ENCODE data around the gene TTN.

TTN gene

DNA sequence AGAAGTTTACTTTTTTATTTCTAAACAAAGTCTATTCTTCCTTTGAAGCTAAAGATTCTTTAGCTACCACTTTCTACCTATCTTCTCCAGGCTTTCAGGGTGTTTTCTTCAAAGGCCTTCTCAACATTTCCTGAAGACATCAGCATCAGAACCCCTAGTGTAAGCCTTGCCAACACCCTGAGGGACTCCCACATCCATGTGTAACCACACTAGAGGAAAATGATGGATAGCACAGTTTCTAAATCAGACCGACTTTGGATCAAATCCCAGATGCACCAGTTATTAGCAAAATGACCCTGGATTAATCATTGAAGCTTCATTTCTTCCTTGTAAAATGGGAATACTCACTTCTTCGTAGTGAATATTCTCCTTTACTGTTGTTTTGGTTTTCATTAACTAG lies 4.7 kb upstream of the TTN start:
- Histone ChIP-seq H3K27me3 (replicated peaks) (no peaks in the 10 kb centered on the region), H3K36me3 (replicated peaks) (no peaks in the 10 kb centered on the region), H3K27ac (no peak overlapping the region), H3K4me3 (ENCODE audit: low read depth, low read length) (no peak overlapping the region)
- no peak for DNase-seq
- TF ChIP-seq, protein P1, sequence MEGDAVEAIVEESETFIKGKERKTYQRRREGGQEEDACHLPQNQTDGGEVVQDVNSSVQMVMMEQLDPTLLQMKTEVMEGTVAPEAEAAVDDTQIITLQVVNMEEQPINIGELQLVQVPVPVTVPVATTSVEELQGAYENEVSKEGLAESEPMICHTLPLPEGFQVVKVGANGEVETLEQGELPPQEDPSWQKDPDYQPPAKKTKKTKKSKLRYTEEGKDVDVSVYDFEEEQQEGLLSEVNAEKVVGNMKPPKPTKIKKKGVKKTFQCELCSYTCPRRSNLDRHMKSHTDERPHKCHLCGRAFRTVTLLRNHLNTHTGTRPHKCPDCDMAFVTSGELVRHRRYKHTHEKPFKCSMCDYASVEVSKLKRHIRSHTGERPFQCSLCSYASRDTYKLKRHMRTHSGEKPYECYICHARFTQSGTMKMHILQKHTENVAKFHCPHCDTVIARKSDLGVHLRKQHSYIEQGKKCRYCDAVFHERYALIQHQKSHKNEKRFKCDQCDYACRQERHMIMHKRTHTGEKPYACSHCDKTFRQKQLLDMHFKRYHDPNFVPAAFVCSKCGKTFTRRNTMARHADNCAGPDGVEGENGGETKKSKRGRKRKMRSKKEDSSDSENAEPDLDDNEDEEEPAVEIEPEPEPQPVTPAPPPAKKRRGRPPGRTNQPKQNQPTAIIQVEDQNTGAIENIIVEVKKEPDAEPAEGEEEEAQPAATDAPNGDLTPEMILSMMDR (IDR thresholded peaks at IDR 0.05; ENCODE audit: low read depth, low read length, missing control alignments): no peak
- in situ Hi-C loops (cut with HindIII; ENCODE audit: low pct_ligation_motif_present, low sequenced_read_pairs): loop anchor here (25.0 kb wide), 1 partner anchor 100 kb away; no protein-coding TSS in a partner anchor

DNA sequence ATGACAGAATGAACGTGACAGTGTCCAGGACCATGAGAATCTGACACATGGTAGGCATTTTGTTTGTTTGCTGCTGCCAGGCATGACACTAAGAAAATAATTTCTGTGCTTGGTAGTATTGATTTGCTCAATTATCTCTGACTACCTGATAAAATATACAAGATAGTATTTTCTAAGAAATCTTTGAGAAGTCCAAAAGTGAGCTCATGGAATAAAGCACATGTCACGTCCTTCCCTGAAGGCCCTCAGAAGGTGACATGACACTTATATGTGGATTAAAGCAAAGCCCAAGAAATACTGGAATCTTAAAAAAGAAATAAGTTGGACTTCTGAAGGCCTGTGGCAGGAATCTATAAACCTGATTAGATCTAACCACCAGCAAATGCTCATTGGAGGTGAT lies 3.8 kb upstream of the TTN start:
- Histone ChIP-seq H3K27ac (no peak overlapping the region), H3K4me3 (ENCODE audit: low read depth, low read length) (no peak overlapping the region), H3K36me3 (replicated peaks) (no peaks in the 10 kb centered on the region), H3K27me3 (replicated peaks) (no peaks in the 10 kb centered on the region)
- no peak for DNase-seq
- in situ Hi-C loops (cut with HindIII; ENCODE audit: low pct_ligation_motif_present, low sequenced_read_pairs): loop anchor here (25.0 kb wide), 1 partner anchor 101 kb away; no protein-coding TSS in a partner anchor
- TF ChIP-seq, protein P1 (IDR thresholded peaks at IDR 0.05; ENCODE audit: low read depth, low read length, missing control alignments): no peak

DNA sequence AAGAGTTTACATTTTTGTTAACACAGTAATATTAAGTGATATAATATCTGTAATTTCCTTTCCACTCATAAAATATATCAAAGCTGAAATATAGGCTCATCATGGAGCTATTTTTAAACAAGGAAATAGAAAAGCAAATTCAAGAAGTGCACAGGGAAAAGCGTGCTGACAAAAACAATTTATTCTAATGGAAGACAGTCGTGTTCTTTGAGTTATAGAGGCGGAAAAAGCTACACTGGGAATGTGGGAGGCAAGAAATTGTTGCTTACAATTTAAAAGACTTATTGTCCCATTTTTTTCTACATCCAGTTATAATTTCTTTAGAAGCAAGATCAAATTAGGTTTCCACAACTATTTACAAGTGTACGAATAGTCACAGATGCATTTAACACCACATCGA lies 3.2 kb upstream of the TTN start:
- no peak for DNase-seq
- Histone ChIP-seq H3K27ac (no peak overlapping the region), H3K27me3 (replicated peaks) (no peaks in the 10 kb centered on the region), H3K4me3 (ENCODE audit: low read depth, low read length) (no peak overlapping the region), H3K36me3 (replicated peaks) (no peaks in the 10 kb centered on the region)
- in situ Hi-C loops (cut with HindIII; ENCODE audit: low pct_ligation_motif_present, low sequenced_read_pairs): loop anchor here (25.0 kb wide), 1 partner anchor 102 kb away; no protein-coding TSS in a partner anchor
- TF ChIP-seq, protein P1 (IDR thresholded peaks at IDR 0.05; ENCODE audit: low read depth, low read length, missing control alignments): no peak

DNA sequence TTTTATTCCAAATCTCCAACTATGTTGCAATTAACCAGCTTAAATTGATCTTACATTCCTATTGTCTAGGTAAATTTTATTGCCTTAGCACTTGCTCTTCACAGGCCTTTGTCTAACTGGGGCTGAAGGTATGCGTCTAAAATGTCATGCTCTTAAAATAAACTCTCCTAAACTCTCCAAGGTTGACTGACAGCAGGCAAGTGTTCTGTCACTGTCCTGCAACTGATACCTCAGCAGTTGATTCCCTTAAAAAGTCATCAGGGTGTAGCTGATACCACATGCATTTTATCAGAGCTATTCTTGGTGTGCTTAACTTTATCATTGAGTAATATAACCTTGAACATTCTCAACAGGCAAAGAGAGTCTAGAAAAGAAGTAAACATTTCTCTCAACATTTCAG lies 680 bp downstream of the TTN start:
- H3K36me3 ChIP-seq (replicated peaks): no peaks in the 10 kb centered on the region
- H3K27ac ChIP-seq: no peak overlapping the region
- no peak overlapping the region for H3K4me3 ChIP-seq (ENCODE audit: low read depth, low read length)
- TF ChIP-seq, protein P1 (IDR thresholded peaks at IDR 0.05; ENCODE audit: low read depth, low read length, missing control alignments): no peak
- in situ Hi-C loops (cut with HindIII; ENCODE audit: low pct_ligation_motif_present, low sequenced_read_pairs): loop anchor here (25.0 kb wide), 1 partner anchor 106 kb away; no protein-coding TSS in a partner anchor
- DNase-seq: no peak
- no peaks in the 10 kb centered on the region for H3K27me3 ChIP-seq (replicated peaks)

DNA sequence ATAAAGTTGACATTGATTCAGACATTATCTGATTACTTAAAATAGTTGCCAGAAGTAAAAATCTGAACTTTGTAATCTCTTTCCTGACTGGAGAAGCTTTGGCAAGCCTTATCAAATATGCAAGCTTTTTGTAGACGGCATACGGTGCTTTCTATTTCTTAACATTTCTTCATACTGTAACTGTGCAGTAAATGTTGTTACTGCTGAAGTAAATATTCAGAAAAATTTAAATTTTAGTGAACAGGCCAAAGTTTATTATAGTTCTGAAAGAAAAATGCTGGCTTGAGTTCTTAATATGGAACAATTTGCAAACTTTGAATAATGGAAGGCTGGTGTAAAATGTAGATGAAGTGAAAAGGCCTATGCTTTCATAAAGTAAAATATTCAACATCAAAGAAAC lies 1.8 kb downstream of the TTN start:
- H3K27ac ChIP-seq: no peak overlapping the region
- in situ Hi-C loops (cut with HindIII; ENCODE audit: low pct_ligation_motif_present, low sequenced_read_pairs): loop anchor here (25.0 kb wide), 1 partner anchor 107 kb away; no protein-coding TSS in a partner anchor
- DNase-seq: no peak
- no peaks in the 10 kb centered on the region for H3K27me3 ChIP-seq (replicated peaks)
- no peak overlapping the region for H3K4me3 ChIP-seq (ENCODE audit: low read depth, low read length)
- H3K36me3 ChIP-seq (replicated peaks): no peaks in the 10 kb centered on the region
- TF ChIP-seq, protein P1 (IDR thresholded peaks at IDR 0.05; ENCODE audit: low read depth, low read length, missing control alignments): no peak

DNA sequence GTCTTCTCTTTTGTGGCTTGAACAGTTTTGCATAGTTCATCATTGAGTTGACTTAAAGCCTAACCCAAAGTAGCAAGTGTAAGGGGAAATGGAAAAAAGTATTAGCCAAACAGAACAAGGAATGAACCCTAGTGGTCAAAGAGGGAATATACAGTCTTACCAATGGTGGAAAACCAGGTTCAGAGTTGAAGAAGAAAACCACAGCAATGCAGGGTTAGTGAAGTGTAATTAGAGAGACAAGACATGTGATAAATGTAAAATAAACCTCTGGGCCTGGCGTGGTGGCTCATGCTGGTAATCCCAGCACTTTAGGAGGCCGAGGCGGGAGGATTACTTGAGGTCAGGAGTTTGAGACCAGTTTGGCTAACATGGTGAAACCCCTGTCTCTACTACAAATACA lies 2.4 kb downstream of the TTN start:
- H3K27ac ChIP-seq: no peak overlapping the region
- H3K27me3 ChIP-seq (replicated peaks): no peaks in the 10 kb centered on the region
- in situ Hi-C loops (cut with HindIII; ENCODE audit: low pct_ligation_motif_present, low sequenced_read_pairs): loop anchor here (25.0 kb wide), 1 partner anchor 108 kb away; no protein-coding TSS in a partner anchor
- TF ChIP-seq, protein P1 (IDR thresholded peaks at IDR 0.05; ENCODE audit: low read depth, low read length, missing control alignments): peak; percentile 47
- no peaks in the 10 kb centered on the region for H3K36me3 ChIP-seq (replicated peaks)
- H3K4me3 ChIP-seq (ENCODE audit: low read depth, low read length): no peak overlapping the region
- DNase-seq: peak; percentile 5
